Esophagus squamous epithelium (tissue), 5 donors: ENCODE results near the gene CDH13. TPM values are rescaled to one million over a fixed set of nuclear protein-coding genes. Genes with fewer than 3 reads are reported as not detected.

ENCODE experiments used
- DNase-seq: peaks from one replicate; lab custom pipeline; 2025; lab: John Stamatoyannopoulos, UW
- H3K27ac ChIP-seq, 4 donors: fragments of 200-600 bp; sonication (generic); one replicate each; pipeline ENCODE4 v1.5.1; 2016 to 2019; ENCODE audit warnings: mild to moderate bottlenecking in 1 of 4
- H3K27me3 ChIP-seq, 4 donors: fragments of 200-600 bp; sonication (generic); 1 replicate in 3 of 4; 2 replicates in 1 of 4; pipeline versions ENCODE4 v1.5.1 to v1.6.0; 2017 to 2021; ENCODE audit warnings: antibody characterized with exemption in 1 of 4
- H3K36me3 ChIP-seq, 3 donors: fragments of 200-600 bp; sonication (generic); one replicate each; pipeline ENCODE4 v1.5.1; 2016 to 2019
- H3K4me1 ChIP-seq, 3 donors: fragments of 200-600 bp; sonication (generic); one replicate each; pipeline ENCODE4 v1.5.1; 2017 to 2019
- H3K4me3 ChIP-seq, 4 donors: fragments of 200-600 bp; sonication (generic); 1 replicate in 3 of 4; 2 replicates in 1 of 4; pipeline ENCODE4 v1.5.1; 2016 to 2019; ENCODE audit warnings: mild to moderate bottlenecking in 2 of 4, moderate library complexity in 1 of 4
- H3K9me3 ChIP-seq, 3 donors: fragments of 200-600 bp; sonication (generic); one replicate each; pipeline ENCODE4 v1.5.1; 2016 to 2019
- CTCF ChIP-seq, 6 experiments: fragments of 450-650 bp in 4 of 6; fragments of 200-600 bp in 2 of 6; sonication (generic) in 2 of 6; IDR thresholded peaks; one replicate each; pipeline ENCODE4 v1.5.1; 2016 to 2019; ENCODE audit warnings: antibody characterized with exemption in 6 of 6, mild to moderate bottlenecking in 4 of 6, moderate library complexity in 4 of 6
- POLR2A ChIP-seq, 4 donors: fragments of 450-650 bp; IDR thresholded peaks; one replicate each; pipeline ENCODE4 v1.6.1; 2017; ENCODE audit warnings: antibody characterized with exemption in 4 of 4, mild to moderate bottlenecking in 4 of 4, moderate library complexity in 3 of 4
- WGBS, 2 donors: methylation state at CpG; one replicate each; pipeline ENCODE4 v1.1.5; 2018; 5-methylcytosine and 5-hydroxymethylcytosine counted together
- intact Hi-C: fragments of 100-400 bp; cut with DNase I; formaldehyde crosslinking; loops from one replicate; pipeline ENCODE4 v1.15.0; 2022
- total RNA-seq, 4 donors: library from RNA; depleted of rRNA; stranded (reverse); fragments of >200 nt; gene quantifications; one replicate each; pipeline ENCODE4 v1.1.0, GENCODE V29; 2016
- donor health status: DM: yes; HTN: yes; CAD: no.

The CDH13 gene
- total RNA-seq, 4 donors from 2014 or later, result 6.9 to 31.9 (median 21.1) TPM

GRCh38 chr16:82995924-82996441, 369.2 kb downstream of the CDH13 start:
- TF ChIP-seq POLR2A (IDR thresholded peaks at IDR 0.05) (no peak), CTCF (IDR thresholded peaks at IDR 0.05) (no peak)
- peak overlapping the region in 2 of 4 donors; percentile 19 to 55 for H3K27ac ChIP-seq
- intact Hi-C loops, result no loop called here
- H3K4me3 ChIP-seq, result peak overlapping the region in 1 of 4 donors; percentile 43
- H3K9me3 ChIP-seq, result no peaks in the 10 kb centered on the region
- WGBS, 2 donors, result 46 to 57% methylated on average over 5 of the region's 5 CpGs
- H3K4me1 ChIP-seq, result peaks cover 0 to 8% (median 0%) of the 10 kb centered on the region in 3 donors
- H3K27me3 ChIP-seq, result no peaks in the 10 kb centered on the region
- H3K36me3 ChIP-seq, result no peaks in the 10 kb centered on the region
- no peak for DNase-seq

- Histone ChIP-seq H3K36me3 (no peaks in the 10 kb centered on the region), H3K9me3 (no peaks in the 10 kb centered on the region), H3K27me3 (no peaks in the 10 kb centered on the region), H3K4me1 (peaks cover 0 to 8% (median 0%) of the 10 kb centered on the region in 3 donors), H3K4me3 (no peak overlapping the region), H3K27ac (no peak overlapping the region)
- 82 to 94% methylated on average over 4 of the region's 4 CpGs for WGBS, 2 donors
- no peak for DNase-seq
- no peak for TF ChIP-seq CTCF (IDR thresholded peaks at IDR 0.05)
- TF ChIP-seq POLR2A (IDR thresholded peaks at IDR 0.05), result no peak
- intact Hi-C loops, result no loop called here
These were observed 370.0 kb downstream of the CDH13 start for GRCh38 chr16:82996814-82997213.

- H3K27me3 ChIP-seq, result no peaks in the 10 kb centered on the region
- WGBS, 2 donors, result 76 to 86% methylated on average over 6 of the region's 6 CpGs
These were observed 372.9 kb downstream of the CDH13 start for GRCh38 chr16:82999711-83000110.

GRCh38 chr16:83002351-83003334, 375.9 kb downstream of the CDH13 start:
- TF ChIP-seq CTCF (IDR thresholded peaks at IDR 0.05), result no peak
- TF ChIP-seq POLR2A (IDR thresholded peaks at IDR 0.05), result no peak
- H3K27me3 ChIP-seq, result no peaks in the 10 kb centered on the region
- intact Hi-C loops, result no loop called here
- no peak for DNase-seq
- H3K9me3 ChIP-seq, result no peaks in the 10 kb centered on the region
- WGBS, 2 donors, result 69 to 80% methylated on average over 8 of the region's 8 CpGs
- H3K4me1 ChIP-seq, result no peaks in the 10 kb centered on the region
- H3K36me3 ChIP-seq, result no peaks in the 10 kb centered on the region
- H3K27ac ChIP-seq, result no peak overlapping the region
- no peak overlapping the region for H3K4me3 ChIP-seq

More at GRCh38 chr16:82999711-83000110, 372.9 kb downstream of the CDH13 start:
- peaks cover 0 to 8% (median 0%) of the 10 kb centered on the region in 3 donors for H3K4me1 ChIP-seq
- no peaks in the 10 kb centered on the region for H3K36me3 ChIP-seq
- H3K4me3 ChIP-seq, result no peak overlapping the region
- intact Hi-C loops, result no loop called here
- no peaks in the 10 kb centered on the region for H3K9me3 ChIP-seq
- DNase-seq, result no peak
- TF ChIP-seq CTCF (IDR thresholded peaks at IDR 0.05) (no peak), POLR2A (IDR thresholded peaks at IDR 0.05) (no peak)
- no peak overlapping the region for H3K27ac ChIP-seq
